Epithelial cell of proximal tubule (primary cell): ENCODE data around the gene HDDC2. TPM values are rescaled to one million over a fixed set of nuclear protein-coding genes. Genes with fewer than 3 reads are reported as not detected.

ENCODE experiments used
- DNase-seq: peaks from one replicate; pipeline ENCODE4 v3.0.0-alpha.2; 2011; ENCODE audit warnings: low read depth
- H3K4me3 ChIP-seq: 2 replicates; pipeline ENCODE4 v1.5.1; 2011; ENCODE audit warnings: low read depth, mild to moderate bottlenecking, low read length
- CTCF ChIP-seq: conservative IDR thresholded peaks from 2 replicates; pipeline ENCODE4 v1.5.1; 2012; ENCODE audit warnings: low read depth, mild to moderate bottlenecking, low read length
- total RNA-seq: library from RNA; depleted of rRNA; stranded (reverse); fragments of >200 nt; gene quantifications from 2 replicates; pipeline ENCODE4 v1.2.3, GENCODE V29; 2015

Gene HDDC2, protein sequence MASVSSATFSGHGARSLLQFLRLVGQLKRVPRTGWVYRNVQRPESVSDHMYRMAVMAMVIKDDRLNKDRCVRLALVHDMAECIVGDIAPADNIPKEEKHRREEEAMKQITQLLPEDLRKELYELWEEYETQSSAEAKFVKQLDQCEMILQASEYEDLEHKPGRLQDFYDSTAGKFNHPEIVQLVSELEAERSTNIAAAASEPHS
- 66.4 and 79.7 TPM in 2 replicates for total RNA-seq

DNA sequence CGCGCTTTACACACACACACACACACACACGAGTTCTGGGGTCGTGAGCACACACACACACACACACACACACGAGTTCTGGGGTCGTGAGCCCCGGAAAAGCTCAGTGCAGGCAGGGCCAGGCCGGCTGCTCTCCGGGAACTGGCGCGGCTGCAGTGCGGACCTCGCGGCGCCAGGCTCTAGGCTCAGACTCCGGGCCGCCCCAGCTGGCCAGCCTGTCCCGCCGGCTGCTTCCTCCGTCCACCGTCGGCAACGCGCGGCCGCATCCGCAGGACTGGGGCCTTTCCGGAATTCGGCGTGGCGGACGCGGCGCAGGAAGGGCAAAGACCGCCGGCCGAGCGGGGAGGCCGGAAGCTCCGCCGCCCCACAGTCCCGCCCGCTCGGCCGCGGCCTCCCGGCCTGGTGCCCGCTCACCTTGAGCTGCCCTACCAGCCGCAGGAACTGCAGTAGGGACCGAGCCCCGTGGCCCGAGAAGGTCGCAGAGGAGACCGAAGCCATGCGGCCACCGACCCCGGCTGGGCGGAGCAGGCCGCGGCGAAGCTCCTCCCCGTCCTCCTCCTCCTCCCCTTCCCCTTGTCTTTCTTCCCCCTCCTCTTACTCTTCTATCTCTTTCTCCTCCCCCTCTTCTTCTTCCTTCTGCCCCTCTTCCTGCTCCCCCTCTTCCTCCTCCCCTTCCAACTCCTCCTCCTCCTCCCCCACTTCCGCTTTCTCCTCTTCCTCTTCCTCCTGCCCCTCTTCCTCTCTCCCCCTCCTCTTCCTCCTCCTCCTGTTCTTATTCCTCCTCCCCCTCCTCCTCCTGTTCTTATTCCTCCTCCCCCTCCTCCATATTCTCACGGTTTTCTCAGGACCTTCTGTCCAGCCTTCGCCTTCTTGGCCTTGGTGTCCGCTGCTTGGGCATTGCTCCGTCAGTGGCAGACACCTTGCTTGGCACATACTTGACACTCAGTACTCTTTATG, at the start of gene HDDC2:
Gene HDDC2 (minus strand): TSS at position 533 of the 957 bp plus-strand sequence. CDS start 35 bp downstream, at position 498.
- H3K4me3 ChIP-seq: peak within 1 kb of the TSS; percentile 78
- DNase-seq: no peak

DNA sequence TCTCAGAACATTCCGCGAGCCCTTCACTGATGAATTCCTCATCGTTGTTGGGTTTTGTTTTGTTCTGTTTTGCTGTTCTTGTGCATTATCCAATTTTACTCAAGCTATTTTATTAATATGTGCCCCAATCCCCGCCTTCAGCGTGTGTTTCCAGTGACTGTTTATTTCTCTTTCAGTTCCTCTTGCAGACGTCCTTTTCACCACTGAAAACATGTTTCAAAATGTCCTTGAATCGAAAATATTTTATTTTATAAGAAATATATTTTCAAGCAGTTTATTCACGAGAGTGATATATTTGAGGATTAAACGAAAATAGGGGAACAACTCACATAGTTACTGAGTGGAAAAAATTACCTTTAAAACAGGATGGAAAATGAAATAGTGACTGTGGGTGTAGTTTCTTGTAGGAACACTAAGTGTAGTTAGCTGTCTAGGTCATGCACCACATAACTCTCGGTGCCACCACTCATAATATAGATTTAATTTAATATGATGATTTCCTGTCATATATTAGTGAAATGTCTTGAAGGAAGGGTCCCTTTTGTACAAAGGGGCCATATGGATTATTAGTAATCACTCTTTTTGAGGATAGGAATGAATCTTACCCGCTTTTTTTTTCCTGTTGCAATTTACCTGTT, 45.3 kb upstream of the HDDC2 start:
- no peak for DNase-seq
- TF ChIP-seq CTCF: no peak
- H3K4me3 ChIP-seq: no peak overlapping the region

More for the DNA sequence above, at the start of gene HDDC2:
- no peak for TF ChIP-seq CTCF

- no peak for TF ChIP-seq CTCF
- no peak for DNase-seq
- no peak overlapping the region for H3K4me3 ChIP-seq
These were observed 44.6 kb upstream of the HDDC2 start for GRCh38 chr6:125346201-125346925.

DNA sequence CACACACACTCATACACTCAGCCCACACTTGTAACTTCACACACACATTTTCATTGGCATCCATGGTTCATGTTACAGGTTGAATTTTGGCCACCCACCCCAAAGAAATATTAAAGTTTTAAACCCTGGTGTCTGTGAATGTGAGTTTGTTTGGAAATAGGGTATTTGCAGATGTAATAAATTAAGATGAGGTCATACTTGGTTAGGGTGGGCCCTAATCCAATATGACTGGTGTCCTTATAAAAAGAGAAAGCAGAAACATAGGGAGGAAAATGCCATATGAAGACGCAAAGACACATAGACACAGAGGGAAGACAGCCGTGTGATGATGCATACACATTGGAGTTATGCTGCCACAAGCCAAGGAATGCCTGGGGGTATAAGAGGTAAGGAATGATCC, 39.7 kb upstream of the HDDC2 start:
- no peak for TF ChIP-seq CTCF
- DNase-seq: no peak
- no peak overlapping the region for H3K4me3 ChIP-seq

DNA sequence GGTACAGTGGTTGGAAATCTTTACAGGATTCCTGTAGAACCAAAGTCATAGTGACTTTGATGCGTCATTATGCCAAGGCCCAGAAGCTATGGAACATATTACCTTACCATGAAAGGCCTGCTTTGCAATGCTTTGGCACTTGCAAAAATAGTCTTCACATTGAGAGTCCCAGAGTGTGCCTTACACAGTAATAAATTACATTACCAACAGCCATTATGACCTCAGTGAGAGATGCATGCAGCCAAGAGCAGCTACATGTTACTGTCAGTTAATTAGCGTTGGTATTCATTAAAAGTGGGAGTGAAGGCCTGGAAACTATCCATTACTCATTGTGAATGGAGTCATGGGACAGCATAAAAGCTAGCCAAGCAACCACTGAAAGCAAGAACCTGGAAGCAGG, 39.2 kb upstream of the HDDC2 start:
- H3K4me3 ChIP-seq: no peak overlapping the region
- DNase-seq: no peak
- TF ChIP-seq CTCF: no peak

GRCh38 chr6:125340175-125340835, 38.5 kb upstream of the HDDC2 start:
- no peak for TF ChIP-seq CTCF

More at GRCh38 chr6:125340175-125340835, 38.5 kb upstream of the HDDC2 start:
- no peak for DNase-seq
- no peak overlapping the region for H3K4me3 ChIP-seq
